Activated CD4-positive, CD25-positive, alpha-beta regulatory T cell treated with anti-CD3 and anti-CD28 coated beads, Interleukin-2, amount 50 U/mL, for 24 hours (primary cell): ENCODE results near the gene KCTD4.
"Not testable (repeated sequence)": the region's sequence is repeated elsewhere in the genome, so short reads cannot be mapped to it uniquely, and the experiment has no call there.

ENCODE experiments used
- ATAC-seq, 2 donors: fragments of 150-1000 bp; cut with Tn5 transposase; one replicate each; pipeline ENCODE4 v1.10.0; 2021; ENCODE audit warnings: mild to moderate bottlenecking in 1 of 2, moderate library complexity in 1 of 2

The KCTD4 gene

GRCh38 chr13:45215392-45216077 is 14.7 kb upstream of the KCTD4 start:
- ATAC-seq: no peak

- no peak for ATAC-seq
These were observed 8.4 kb upstream of the KCTD4 start for GRCh38 chr13:45209229-45209628.

GRCh38 chr13:45208132-45208531 is 7.3 kb upstream of the KCTD4 start:
- ATAC-seq: no peak

GRCh38 chr13:45207319-45207718 is 6.5 kb upstream of the KCTD4 start:
- no peak for ATAC-seq

- ATAC-seq: peak; percentile 89 to 90
These were observed 5.5 kb upstream of the KCTD4 start for GRCh38 chr13:45206340-45206739.

- ATAC-seq: no peak
These were observed 4.3 kb upstream of the KCTD4 start for GRCh38 chr13:45205124-45205523.

- ATAC-seq: no peak
These were observed 1.1 kb downstream of the KCTD4 start for GRCh38 chr13:45199711-45200110.

- ATAC-seq: no peak
These were observed 1.9 kb downstream of the KCTD4 start for GRCh38 chr13:45198924-45199323.

GRCh38 chr13:45198041-45198440 is 2.8 kb downstream of the KCTD4 start:
- ATAC-seq: no peak

GRCh38 chr13:45196622-45197021 is 4.2 kb downstream of the KCTD4 start:
- peak in 1 of 2 donors; percentile 24 for ATAC-seq

GRCh38 chr13:45196096-45196495 is 4.7 kb downstream of the KCTD4 start:
- ATAC-seq: no peak

- no peak for ATAC-seq
These were observed 5.4 kb downstream of the KCTD4 start for GRCh38 chr13:45195421-45195820.

- no peak for ATAC-seq
These were observed 6.5 kb downstream of the KCTD4 start for GRCh38 chr13:45194081-45194939.

GRCh38 chr13:45191874-45192273 is 9.0 kb downstream of the KCTD4 start:
- no peak for ATAC-seq

GRCh38 chr13:45189511-45189910 is 11.3 kb downstream of the KCTD4 start:
- ATAC-seq: not testable (repeated sequence)

- not testable (repeated sequence) for ATAC-seq
These were observed 11.8 kb downstream of the KCTD4 start for GRCh38 chr13:45189077-45189476.

GRCh38 chr13:45185286-45185685 is 15.6 kb downstream of the KCTD4 start:
- ATAC-seq: no peak

- ATAC-seq: no peak
These were observed 16.2 kb downstream of the KCTD4 start for GRCh38 chr13:45184693-45185092.

- peak; percentile 46 to 69 for ATAC-seq
These were observed 19.9 kb downstream of the KCTD4 start for GRCh38 chr13:45180713-45181601.

- ATAC-seq: no peak
These were observed 20.5 kb downstream of the KCTD4 start for GRCh38 chr13:45180303-45180702.

- ATAC-seq: no peak
These were observed 21.4 kb downstream of the KCTD4 start for GRCh38 chr13:45179428-45179827.

GRCh38 chr13:45178349-45179162 is 22.3 kb downstream of the KCTD4 start:
- ATAC-seq: peak; percentile 58 to 62
